GM21723 (cell line): Measurements from ENCODE around the gene CASKIN1.

Experiments used
- ATAC-seq: cut with Tn5 transposase; IDR thresholded peaks from one replicate; pipeline ENCODE4 v1.9.1; 2021; ENCODE audit warnings: mild to moderate bottlenecking, moderate library complexity; ENCODE audit not compliant: unreplicated experiment

The CASKIN1 gene

GRCh38 chr16:2194166-2194834 lies 2.1 kb downstream of the CASKIN1 start:
- ATAC-seq, result no peak

- no peak for ATAC-seq
Observed at GRCh38 chr16:2191446-2191706, 5.0 kb downstream of the CASKIN1 start.

- ATAC-seq, result no peak
Observed at GRCh38 chr16:2190659-2191445, 5.6 kb downstream of the CASKIN1 start.

GRCh38 chr16:2190002-2190658 lies 6.3 kb downstream of the CASKIN1 start:
- ATAC-seq, result no peak

GRCh38 chr16:2189252-2189893 lies 7.0 kb downstream of the CASKIN1 start:
- no peak for ATAC-seq

GRCh38 chr16:2188395-2188794 lies 8.0 kb downstream of the CASKIN1 start:
- ATAC-seq, result no peak

- ATAC-seq, result no peak
Observed at GRCh38 chr16:2187212-2187611, 9.2 kb downstream of the CASKIN1 start.

- ATAC-seq, result no peak
Observed at GRCh38 chr16:2186505-2186904, 9.9 kb downstream of the CASKIN1 start.

GRCh38 chr16:2186064-2186463 lies 10.3 kb downstream of the CASKIN1 start:
- ATAC-seq, result no peak

GRCh38 chr16:2184962-2185361 lies 11.4 kb downstream of the CASKIN1 start:
- no peak for ATAC-seq

GRCh38 chr16:2184346-2184745 lies 12.1 kb downstream of the CASKIN1 start:
- ATAC-seq, result no peak

GRCh38 chr16:2183671-2184070 lies 12.7 kb downstream of the CASKIN1 start:
- ATAC-seq, result no peak

- no peak for ATAC-seq
Observed at GRCh38 chr16:2181952-2182351, 14.5 kb downstream of the CASKIN1 start.

GRCh38 chr16:2180962-2181923 lies 15.2 kb downstream of the CASKIN1 start:
- no peak for ATAC-seq

GRCh38 chr16:2180461-2180860 lies 15.9 kb downstream of the CASKIN1 start:
- no peak for ATAC-seq

- no peak for ATAC-seq
Observed at GRCh38 chr16:2179576-2179975, 16.8 kb downstream of the CASKIN1 start.

- no peak for ATAC-seq
Observed at GRCh38 chr16:2179107-2179501, 17.3 kb downstream of the CASKIN1 start.

GRCh38 chr16:2178321-2179106 lies 17.9 kb downstream of the CASKIN1 start:
- ATAC-seq, result no peak

GRCh38 chr16:2177561-2177960 lies 18.8 kb downstream of the CASKIN1 start:
- no peak for ATAC-seq

- ATAC-seq, result no peak
Observed at GRCh38 chr16:2177101-2177500, 19.3 kb downstream of the CASKIN1 start.
